Cardiac muscle cell (in vitro differentiated cells and primary cell): ENCODE measurements around the gene ZNF668. TPM values are rescaled to one million over a fixed set of nuclear protein-coding genes. Genes with fewer than 3 reads are reported as not detected.

Experiments
- DNase-seq, 2 donors: peaks; one replicate each; pipeline versions ENCODE4 v3.0.0 to v3.0.0-alpha.2; 2010 to 2017; ENCODE audit warnings: low read depth in 1 of 2, low spot score in 1 of 2
- H3K27ac ChIP-seq: fragments of 200-600 bp; sonication (generic); 2 replicates; pipeline ENCODE4 v1.5.1; 2016
- H3K27me3 ChIP-seq: fragments of 200-600 bp; sonication (generic); 2 replicates; pipeline ENCODE4 v1.6.0; 2016; ENCODE audit warnings: control low read depth
- H3K36me3 ChIP-seq: fragments of 200-600 bp; sonication (generic); 2 replicates; pipeline ENCODE4 v1.5.1; 2016; ENCODE audit warnings: control low read depth
- H3K4me1 ChIP-seq: fragments of 200-600 bp; sonication (generic); 2 replicates; pipeline ENCODE4 v1.8.1; 2017; ENCODE audit warnings: low read depth, mild to moderate bottlenecking, mixed run types
- H3K4me3 ChIP-seq: fragments of 200-600 bp; sonication (generic); 2 replicates; pipeline ENCODE4 v1.5.1; 2016; ENCODE audit warnings: mild to moderate bottlenecking
- H3K9me3 ChIP-seq: fragments of 200-600 bp; sonication (generic); 2 replicates; pipeline ENCODE4 v1.5.1; 2017; ENCODE audit warnings: low read depth, mild to moderate bottlenecking, control low read depth
- CTCF ChIP-seq: IDR thresholded peaks from 2 replicates; pipeline ENCODE4 v1.5.1; 2012; ENCODE audit warnings: low read depth, mild to moderate bottlenecking, low read length
- polyA plus RNA-seq: library from polyadenylated mRNA; unstranded; fragments of >200 nt; fragmentation: Nextera tagmentation; extraction: Ambion mirVana; gene quantifications from 2 replicates; pipeline ENCODE4 v1.2.1, GENCODE V29; 2016
- total RNA-seq: library from RNA; depleted of rRNA; stranded (reverse); fragments of >200 nt; gene quantifications from 2 replicates; pipeline ENCODE4 v1.2.3, GENCODE V29; 2016

ZNF668 gene
- total and polyA plus RNA-seq, 2 experiments from 2014 or later: 10.0 to 16.2 TPM

DNA sequence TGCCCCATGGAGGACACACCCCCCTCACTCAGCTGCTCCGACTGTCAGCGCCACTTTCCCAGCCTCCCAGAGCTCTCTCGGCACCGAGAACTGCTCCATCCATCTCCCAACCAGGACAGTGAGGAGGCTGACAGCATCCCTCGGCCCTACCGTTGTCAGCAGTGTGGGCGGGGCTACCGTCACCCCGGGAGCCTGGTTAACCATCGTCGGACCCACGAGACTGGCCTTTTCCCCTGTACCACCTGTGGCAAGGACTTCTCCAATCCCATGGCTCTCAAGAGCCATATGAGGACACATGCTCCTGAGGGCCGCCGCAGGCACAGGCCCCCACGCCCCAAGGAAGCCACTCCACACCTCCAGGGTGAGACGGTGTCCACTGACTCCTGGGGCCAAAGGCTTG, 2.3 kb upstream of the ZNF668 start:
- H3K27me3 ChIP-seq: no peaks in the 10 kb centered on the region
- peaks cover 25% of the 10 kb centered on the region for H3K36me3 ChIP-seq
- H3K4me1 ChIP-seq: peaks cover 5% of the 10 kb centered on the region
- H3K9me3 ChIP-seq: no peaks in the 10 kb centered on the region
- no peak overlapping the region for H3K4me3 ChIP-seq
- no peak for DNase-seq
- H3K27ac ChIP-seq: no peak overlapping the region
- no peak for TF ChIP-seq CTCF

DNA sequence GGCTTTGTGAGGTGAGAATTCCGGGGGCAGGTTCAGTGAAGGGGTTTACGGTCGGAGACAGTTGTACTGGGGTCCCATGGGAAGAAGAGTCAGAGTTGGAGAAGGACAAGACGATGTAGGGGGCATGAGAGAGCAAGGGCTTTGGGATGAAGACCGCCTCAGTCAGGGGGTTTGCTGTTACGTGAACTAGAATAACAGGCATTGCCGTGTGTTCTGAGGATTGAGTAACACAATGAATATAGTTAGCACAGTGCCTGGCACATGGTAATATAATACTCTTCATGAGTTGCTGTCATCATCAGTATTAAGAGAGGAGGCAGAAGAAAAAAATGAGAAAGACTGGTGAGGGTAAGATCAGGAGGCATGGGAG, 759 bp upstream of the ZNF668 start:
- Histone ChIP-seq H3K4me1 (peaks cover 5% of the 10 kb centered on the region), H3K27ac (peak overlapping the region; percentile 77), H3K27me3 (no peaks in the 10 kb centered on the region), H3K4me3 (peak overlapping the region; percentile 98), H3K9me3 (no peaks in the 10 kb centered on the region), H3K36me3 (peaks cover 19% of the 10 kb centered on the region)
- TF ChIP-seq CTCF: no peak
- DNase-seq: no peak

- H3K27ac ChIP-seq: peak overlapping the region; percentile 87
- H3K4me1 ChIP-seq: peaks cover 5% of the 10 kb centered on the region
- no peaks in the 10 kb centered on the region for H3K9me3 ChIP-seq
- peaks cover 12% of the 10 kb centered on the region for H3K36me3 ChIP-seq
- peak overlapping the region; percentile 98 for H3K4me3 ChIP-seq
- no peak for TF ChIP-seq CTCF
- H3K27me3 ChIP-seq: no peaks in the 10 kb centered on the region
- peak; percentile 94 to 95 for DNase-seq
Measured at GRCh38 chr16:31073142-31073969, 684 bp downstream of the ZNF668 start.

DNA sequence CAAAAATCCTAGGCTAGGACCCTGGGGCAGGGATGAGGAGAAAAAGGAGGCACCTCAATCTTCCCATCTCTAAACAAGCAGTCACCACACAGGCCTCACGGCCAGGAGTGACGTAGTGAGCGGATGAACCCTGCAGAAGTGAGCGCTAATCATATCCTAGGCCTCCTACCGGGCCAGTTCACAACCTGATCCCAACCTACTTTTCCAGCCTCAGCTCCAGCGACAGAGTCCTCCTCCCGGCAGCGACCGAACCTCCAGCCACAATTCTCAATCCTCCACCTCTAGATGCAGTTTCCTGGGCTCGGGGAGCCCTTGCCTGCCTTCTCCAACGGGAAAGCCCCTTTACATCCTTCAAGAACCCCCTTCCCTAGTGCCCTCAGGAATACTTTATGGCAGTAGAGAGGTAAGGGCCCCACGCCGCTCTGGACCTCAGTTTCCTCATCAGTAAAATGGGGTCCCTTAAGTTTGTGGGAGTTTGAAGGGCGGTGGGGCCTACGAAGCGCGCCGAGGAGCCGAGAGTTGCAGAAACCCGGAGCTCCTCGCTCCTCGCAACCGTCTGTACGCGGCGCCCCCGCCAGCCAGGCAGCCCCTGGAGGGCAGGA, 1.4 kb downstream of the ZNF668 start:
- Histone ChIP-seq H3K9me3 (no peaks in the 10 kb centered on the region), H3K27ac (peak overlapping the region; percentile 87), H3K27me3 (no peaks in the 10 kb centered on the region), H3K36me3 (peaks cover 6% of the 10 kb centered on the region), H3K4me1 (peaks cover 5% of the 10 kb centered on the region), H3K4me3 (peak overlapping the region; percentile 98)
- DNase-seq: peak in 1 of 2 donors; percentile 48
- TF ChIP-seq CTCF: no peak

DNA sequence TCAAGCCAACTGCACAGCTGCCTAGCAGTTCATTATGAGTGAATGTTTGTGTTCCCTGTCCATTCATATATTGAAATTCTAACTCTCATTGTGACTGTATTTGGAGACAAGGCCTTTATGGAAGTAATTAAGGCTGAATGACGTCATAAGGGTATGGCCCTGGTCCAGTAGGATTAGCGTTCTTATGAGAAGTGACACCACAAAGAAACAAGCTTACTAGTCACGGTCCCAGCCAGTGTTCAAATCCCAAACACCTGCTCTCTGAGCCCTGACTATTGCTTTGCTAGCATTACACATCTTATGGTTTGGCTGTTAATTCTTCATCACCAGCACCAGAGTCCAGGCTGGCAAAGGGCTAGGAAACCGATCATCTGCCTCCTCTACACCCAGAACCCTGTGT, 2.2 kb downstream of the ZNF668 start:
- peak overlapping the region; percentile 7 for H3K27ac ChIP-seq
- DNase-seq: peak in 1 of 2 donors; percentile 57

More for the DNA sequence above, 2.2 kb downstream of the ZNF668 start:
- TF ChIP-seq CTCF: no peak
- Histone ChIP-seq H3K4me3 (peak overlapping the region; percentile 98), H3K9me3 (no peaks in the 10 kb centered on the region), H3K27me3 (no peaks in the 10 kb centered on the region), H3K36me3 (no peaks in the 10 kb centered on the region), H3K4me1 (peaks cover 5% of the 10 kb centered on the region)
